Liver (tissue), 3 donors: ENCODE data around the gene CEL.

ENCODE experiments used
- JUND ChIP-seq, 2 donors: IDR thresholded peaks; 2 replicates each; pipeline ENCODE4 v1.6.1; 2016; ENCODE audit warnings: antibody characterized with exemption in 2 of 2
- RAD21 ChIP-seq, 2 donors: IDR thresholded peaks; 2 replicates each; pipeline ENCODE4 v1.6.1; 2016; ENCODE audit warnings: antibody characterized with exemption in 2 of 2, mild to moderate bottlenecking in 2 of 2
- SP1 ChIP-seq: IDR thresholded peaks from 2 replicates; pipeline ENCODE4 v1.6.1; 2018; ENCODE audit warnings: antibody characterized with exemption, mild to moderate bottlenecking
- TAF1 ChIP-seq: conservative IDR thresholded peaks from 2 replicates; pipeline ENCODE4 v1.6.1; 2016; ENCODE audit warnings: antibody characterized with exemption, mild to moderate bottlenecking
- YY1 ChIP-seq: IDR thresholded peaks from 2 replicates; pipeline ENCODE4 v1.6.1; 2016; ENCODE audit warnings: antibody characterized with exemption, mild to moderate bottlenecking
- TF ChIP-seq, protein P1 (sequence below): IDR thresholded peaks from 2 replicates; pipeline ENCODE4 v1.6.1; 2016; ENCODE audit warnings: antibody characterized with exemption, mild to moderate bottlenecking
- TF ChIP-seq, protein P2 (sequence below): fragments of 150-350 bp; IDR thresholded peaks from 2 replicates; pipeline ENCODE4 v1.5.1; 2017; ENCODE audit warnings: improper control_type of control experiment, low read depth, low read length; ENCODE audit not compliant: missing input control
- TF ChIP-seq, protein P3 (sequence below): IDR thresholded peaks from 2 replicates; pipeline ENCODE4 v1.6.1; 2016; ENCODE audit warnings: antibody characterized with exemption
- TF ChIP-seq, protein P4 (sequence below): IDR thresholded peaks from 2 replicates; pipeline ENCODE4 v1.6.1; 2016; ENCODE audit warnings: antibody characterized with exemption
- donor health status: healthy.
- donor health status: healthy.

DNA sequence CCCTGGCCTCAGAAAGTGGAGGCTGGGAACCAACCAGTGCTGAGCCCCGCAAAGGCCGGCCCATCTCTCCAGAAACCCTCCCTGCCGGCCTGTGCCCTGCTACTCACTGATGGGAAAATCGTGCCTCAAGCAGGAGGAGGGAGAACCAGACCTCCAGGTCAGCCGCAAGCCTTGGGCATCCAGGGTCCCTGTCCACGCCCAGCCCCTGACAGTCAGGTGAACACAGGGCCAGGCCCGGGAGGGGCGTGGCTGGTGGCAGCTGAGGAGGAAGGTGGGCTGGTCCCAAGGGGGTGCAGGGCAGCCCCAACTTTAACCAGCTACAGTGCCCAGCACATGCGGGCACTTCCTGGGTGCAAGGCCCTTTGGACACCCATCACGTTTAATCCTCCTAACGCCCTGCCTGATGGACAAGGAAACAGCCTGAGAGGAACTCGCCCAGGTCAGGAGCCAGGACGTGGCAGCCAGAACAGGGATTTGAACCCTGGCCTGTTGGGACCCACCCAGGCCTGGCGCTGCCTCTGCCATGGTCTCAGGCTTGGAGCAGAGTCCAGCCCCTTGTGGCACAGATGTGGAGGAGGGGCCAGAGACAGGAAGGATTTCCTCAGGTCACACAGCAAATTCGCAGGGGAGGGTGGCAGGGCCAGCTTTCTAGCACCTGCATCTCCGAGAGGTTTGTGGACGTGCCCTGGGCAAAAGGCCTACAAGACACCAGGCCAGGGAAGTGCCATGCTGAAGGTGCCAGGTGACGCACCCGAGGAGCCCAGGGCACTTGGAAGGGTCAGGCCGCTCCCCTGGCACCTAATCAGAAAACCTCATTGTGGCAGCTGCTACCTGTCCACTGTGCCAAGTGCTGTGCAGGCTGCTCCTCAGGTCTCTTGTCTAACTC lies 54.8 kb downstream of the CEL start:
- no peak for TF ChIP-seq JUND (IDR thresholded peaks at IDR 0.05)
- TF ChIP-seq TAF1 = no peak
- TF ChIP-seq, protein P1, sequence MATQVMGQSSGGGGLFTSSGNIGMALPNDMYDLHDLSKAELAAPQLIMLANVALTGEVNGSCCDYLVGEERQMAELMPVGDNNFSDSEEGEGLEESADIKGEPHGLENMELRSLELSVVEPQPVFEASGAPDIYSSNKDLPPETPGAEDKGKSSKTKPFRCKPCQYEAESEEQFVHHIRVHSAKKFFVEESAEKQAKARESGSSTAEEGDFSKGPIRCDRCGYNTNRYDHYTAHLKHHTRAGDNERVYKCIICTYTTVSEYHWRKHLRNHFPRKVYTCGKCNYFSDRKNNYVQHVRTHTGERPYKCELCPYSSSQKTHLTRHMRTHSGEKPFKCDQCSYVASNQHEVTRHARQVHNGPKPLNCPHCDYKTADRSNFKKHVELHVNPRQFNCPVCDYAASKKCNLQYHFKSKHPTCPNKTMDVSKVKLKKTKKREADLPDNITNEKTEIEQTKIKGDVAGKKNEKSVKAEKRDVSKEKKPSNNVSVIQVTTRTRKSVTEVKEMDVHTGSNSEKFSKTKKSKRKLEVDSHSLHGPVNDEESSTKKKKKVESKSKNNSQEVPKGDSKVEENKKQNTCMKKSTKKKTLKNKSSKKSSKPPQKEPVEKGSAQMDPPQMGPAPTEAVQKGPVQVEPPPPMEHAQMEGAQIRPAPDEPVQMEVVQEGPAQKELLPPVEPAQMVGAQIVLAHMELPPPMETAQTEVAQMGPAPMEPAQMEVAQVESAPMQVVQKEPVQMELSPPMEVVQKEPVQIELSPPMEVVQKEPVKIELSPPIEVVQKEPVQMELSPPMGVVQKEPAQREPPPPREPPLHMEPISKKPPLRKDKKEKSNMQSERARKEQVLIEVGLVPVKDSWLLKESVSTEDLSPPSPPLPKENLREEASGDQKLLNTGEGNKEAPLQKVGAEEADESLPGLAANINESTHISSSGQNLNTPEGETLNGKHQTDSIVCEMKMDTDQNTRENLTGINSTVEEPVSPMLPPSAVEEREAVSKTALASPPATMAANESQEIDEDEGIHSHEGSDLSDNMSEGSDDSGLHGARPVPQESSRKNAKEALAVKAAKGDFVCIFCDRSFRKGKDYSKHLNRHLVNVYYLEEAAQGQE = no peak
- TF ChIP-seq, protein P2, sequence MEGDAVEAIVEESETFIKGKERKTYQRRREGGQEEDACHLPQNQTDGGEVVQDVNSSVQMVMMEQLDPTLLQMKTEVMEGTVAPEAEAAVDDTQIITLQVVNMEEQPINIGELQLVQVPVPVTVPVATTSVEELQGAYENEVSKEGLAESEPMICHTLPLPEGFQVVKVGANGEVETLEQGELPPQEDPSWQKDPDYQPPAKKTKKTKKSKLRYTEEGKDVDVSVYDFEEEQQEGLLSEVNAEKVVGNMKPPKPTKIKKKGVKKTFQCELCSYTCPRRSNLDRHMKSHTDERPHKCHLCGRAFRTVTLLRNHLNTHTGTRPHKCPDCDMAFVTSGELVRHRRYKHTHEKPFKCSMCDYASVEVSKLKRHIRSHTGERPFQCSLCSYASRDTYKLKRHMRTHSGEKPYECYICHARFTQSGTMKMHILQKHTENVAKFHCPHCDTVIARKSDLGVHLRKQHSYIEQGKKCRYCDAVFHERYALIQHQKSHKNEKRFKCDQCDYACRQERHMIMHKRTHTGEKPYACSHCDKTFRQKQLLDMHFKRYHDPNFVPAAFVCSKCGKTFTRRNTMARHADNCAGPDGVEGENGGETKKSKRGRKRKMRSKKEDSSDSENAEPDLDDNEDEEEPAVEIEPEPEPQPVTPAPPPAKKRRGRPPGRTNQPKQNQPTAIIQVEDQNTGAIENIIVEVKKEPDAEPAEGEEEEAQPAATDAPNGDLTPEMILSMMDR = no peak
- TF ChIP-seq, protein P3, sequence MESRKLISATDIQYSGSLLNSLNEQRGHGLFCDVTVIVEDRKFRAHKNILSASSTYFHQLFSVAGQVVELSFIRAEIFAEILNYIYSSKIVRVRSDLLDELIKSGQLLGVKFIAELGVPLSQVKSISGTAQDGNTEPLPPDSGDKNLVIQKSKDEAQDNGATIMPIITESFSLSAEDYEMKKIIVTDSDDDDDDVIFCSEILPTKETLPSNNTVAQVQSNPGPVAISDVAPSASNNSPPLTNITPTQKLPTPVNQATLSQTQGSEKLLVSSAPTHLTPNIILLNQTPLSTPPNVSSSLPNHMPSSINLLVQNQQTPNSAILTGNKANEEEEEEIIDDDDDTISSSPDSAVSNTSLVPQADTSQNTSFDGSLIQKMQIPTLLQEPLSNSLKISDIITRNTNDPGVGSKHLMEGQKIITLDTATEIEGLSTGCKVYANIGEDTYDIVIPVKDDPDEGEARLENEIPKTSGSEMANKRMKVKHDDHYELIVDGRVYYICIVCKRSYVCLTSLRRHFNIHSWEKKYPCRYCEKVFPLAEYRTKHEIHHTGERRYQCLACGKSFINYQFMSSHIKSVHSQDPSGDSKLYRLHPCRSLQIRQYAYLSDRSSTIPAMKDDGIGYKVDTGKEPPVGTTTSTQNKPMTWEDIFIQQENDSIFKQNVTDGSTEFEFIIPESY = no peak
- TF ChIP-seq RAD21 (IDR thresholded peaks at IDR 0.05) = no peak
- no peak for TF ChIP-seq SP1
- no peak for TF ChIP-seq YY1
- TF ChIP-seq, protein P4, sequence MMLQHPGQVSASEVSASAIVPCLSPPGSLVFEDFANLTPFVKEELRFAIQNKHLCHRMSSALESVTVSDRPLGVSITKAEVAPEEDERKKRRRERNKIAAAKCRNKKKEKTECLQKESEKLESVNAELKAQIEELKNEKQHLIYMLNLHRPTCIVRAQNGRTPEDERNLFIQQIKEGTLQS = no peak
